Endothelial cell of umbilical vein (primary cell): Measurements from ENCODE around the gene DHX15. TPM values are rescaled to one million over a fixed set of nuclear protein-coding genes. Genes with fewer than 3 reads are reported as not detected.

Experiments
- BruUV-seq: library from RNA; stranded (reverse); fragments of 400-500 nt; replicated peaks from 2 replicates; lab custom pipeline; 2021; lab: Mats Ljungman, UMichigan
- CTCF ChIA-PET: fragments of 300-600, 350-600 bp; sonication (Branson Sonifier 250); formaldehyde crosslinking; loops from one replicate; lab custom pipeline; 2021; ENCODE audit warnings: antibody characterized with exemption, inconsistent platforms; lab: Charles Lee
- POLR2A ChIA-PET: fragments of 300-600, 350-600 bp; sonication (Branson Sonifier 250); formaldehyde crosslinking; loops from one replicate; lab custom pipeline; 2021; ENCODE audit warnings: antibody characterized with exemption, inconsistent platforms; lab: Charles Lee
- DNase-seq: peaks from one replicate; pipeline ENCODE4 v3.0.0-alpha.2; 2011; ENCODE audit warnings: low read depth, low spot score
- FAIRE-seq: peaks from 2 replicates; lab custom pipeline; 2011; peaks lifted over from hg19 to GRCh38; lab: Jason Lieb, UNC
- H2AFZ ChIP-seq: 2 replicates; pipeline ENCODE4 v1.6.0; 2012; ENCODE audit warnings: low read depth, low read length, control low read depth, inconsistent platforms
- H3K27ac ChIP-seq: 2 replicates; pipeline ENCODE4 v1.5.1; 2011; ENCODE audit warnings: low read depth, mild to moderate bottlenecking, control low read depth, low read length, moderate library complexity; ENCODE audit not compliant: insufficient read depth
- H3K27me3 ChIP-seq, 2 experiments: 2 replicates each; pipeline versions ENCODE4 v1.6.0 to v1.6.1; 2011; ENCODE audit warnings: low read length in 2 of 2, mixed read lengths in 1 of 2; ENCODE audit not compliant: control insufficient read depth in 2 of 2, insufficient read depth in 2 of 2
- H3K36me3 ChIP-seq, 2 experiments: 2 replicates in 1 of 2; 3 replicates in 1 of 2; pipeline ENCODE4 v1.5.1; 2011; ENCODE audit warnings: low read length in 2 of 2, mild to moderate bottlenecking in 1 of 2, moderate library complexity in 1 of 2; ENCODE audit not compliant: control insufficient read depth in 2 of 2, insufficient read depth in 2 of 2; ENCODE audit errors: extremely low read depth in 1 of 2
- H3K4me1 ChIP-seq: 3 replicates; pipeline ENCODE4 v1.5.1; 2011; ENCODE audit warnings: mild to moderate bottlenecking, low read length; ENCODE audit not compliant: control insufficient read depth, insufficient read depth; ENCODE audit errors: extremely low read depth
- H3K4me2 ChIP-seq: 2 replicates; pipeline ENCODE4 v1.6.1; 2011; ENCODE audit warnings: low read length, control low read depth, mixed read lengths; ENCODE audit not compliant: insufficient read depth
- H3K4me3 ChIP-seq, 3 experiments: fragments of 200-600 bp in 1 of 3; sonication (generic), shearing (Covaris generic) in 1 of 3; replicated peaks in 1 of 3; 2 replicates each; pipeline ENCODE4 v1.5.1; 2011 to 2016; ENCODE audit warnings: control low read depth in 3 of 3, low read length in 3 of 3, mild to moderate bottlenecking in 2 of 3, inconsistent platforms in 1 of 3, low read depth in 1 of 3, moderate library complexity in 1 of 3; ENCODE audit not compliant: insufficient read depth in 1 of 3
- H3K79me2 ChIP-seq: 2 replicates; pipeline ENCODE4 v1.6.0; 2012; ENCODE audit warnings: low read length, inconsistent platforms; ENCODE audit not compliant: control insufficient read depth, insufficient read depth
- H3K9ac ChIP-seq: replicated peaks from 2 replicates; pipeline ENCODE3; 2011; ENCODE audit warnings: low read length, control low read depth; ENCODE audit not compliant: insufficient read depth; ENCODE audit errors: extremely low read depth
- H3K9me1 ChIP-seq: replicated peaks from 3 replicates; pipeline ENCODE4 v1.6.0; 2011; ENCODE audit warnings: mild to moderate bottlenecking, low read length; ENCODE audit not compliant: control insufficient read depth, insufficient read depth; ENCODE audit errors: extremely low read depth
- H3K9me3 ChIP-seq: replicated peaks from 2 replicates; pipeline ENCODE4 v1.5.1; 2012; ENCODE audit warnings: low read length, inconsistent platforms; ENCODE audit not compliant: control insufficient read depth, insufficient read depth
- H4K20me1 ChIP-seq: replicated peaks from 2 replicates; pipeline ENCODE3; 2011; ENCODE audit warnings: mild to moderate bottlenecking, low read length; ENCODE audit not compliant: control insufficient read depth, insufficient read depth; ENCODE audit errors: extremely low read depth
- EZH2 ChIP-seq: IDR thresholded peaks from 2 replicates; pipeline ENCODE4 v1.6.1; 2012; ENCODE audit warnings: borderline replicate concordance, low read depth, mild to moderate bottlenecking, moderate library complexity, low read length, inconsistent platforms; ENCODE audit not compliant: severe bottlenecking
- FOS ChIP-seq: IDR thresholded peaks from 2 replicates; pipeline ENCODE4 v1.6.1; 2011; ENCODE audit warnings: mild to moderate bottlenecking, low read length, moderate library complexity, borderline replicate concordance; ENCODE audit not compliant: insufficient read depth
- GATA2 ChIP-seq: IDR thresholded peaks from 2 replicates; pipeline ENCODE4 v1.7.0; 2011; ENCODE audit warnings: low read depth, mild to moderate bottlenecking, moderate library complexity, mixed read lengths, low read length; ENCODE audit not compliant: insufficient read length, insufficient read depth
- JUN ChIP-seq: IDR thresholded peaks from 2 replicates; pipeline ENCODE4 v1.6.1; 2011; ENCODE audit warnings: borderline replicate concordance, low read depth; ENCODE audit not compliant: insufficient read length, insufficient read depth
- MYC ChIP-seq: IDR thresholded peaks from one replicate; pipeline ENCODE4 v1.6.1; 2011; ENCODE audit warnings: mild to moderate bottlenecking, low read depth, low read length
- POLR2A ChIP-seq: IDR thresholded peaks from 2 replicates; pipeline ENCODE4 v1.6.1; 2012; ENCODE audit warnings: low read depth, mild to moderate bottlenecking, control low read depth, low read length
- POLR2AphosphoS5 ChIP-seq: IDR thresholded peaks from 2 replicates; pipeline ENCODE4 v1.6.1; 2012; ENCODE audit warnings: low read depth, mild to moderate bottlenecking, control low read depth, low read length, moderate library complexity; ENCODE audit not compliant: insufficient read depth
- dilution Hi-C: fragments of 300-500 bp; cut with MboI; formaldehyde crosslinking; loops from one replicate; pipeline ENCODE4 v1.15.0; 2019; ENCODE audit warnings: low sequenced_read_pairs; ENCODE audit not compliant: extremely low pct_ligation_motif_present
- intact Hi-C: fragments of 100-400 bp; cut with micrococcal nuclease; formaldehyde crosslinking; loops from one replicate; pipeline ENCODE4 v1.10.0; 2022
- polyA plus RNA-seq, 4 experiments: library from polyadenylated mRNA; depleted of rRNA in 3 of 4; stranded (reverse) in 3 of 4; unstranded in 1 of 4; fragments of >200 nt; gene quantifications; 2 replicates each; pipeline versions ENCODE4 v1.2.1 to v1.2.3, GENCODE V29; 2011 to 2012; ENCODE audit warnings: missing spikeins in 1 of 4
- total RNA-seq: library from RNA; stranded (reverse); gene quantifications from 2 replicates; pipeline ENCODE4 v1.2.3, GENCODE V29; 2021
- TF ChIP-seq, protein P1 (sequence below), 2 donors: IDR thresholded peaks; 1 replicate in 1 of 2; 2 replicates in 1 of 2; pipeline ENCODE4 v1.5.1; 2011; ENCODE audit warnings: low read length in 2 of 2, mild to moderate bottlenecking in 2 of 2, moderate library complexity in 2 of 2, control low read depth in 1 of 2, inconsistent platforms in 1 of 2, low read depth in 1 of 2; ENCODE audit not compliant: insufficient read depth in 1 of 2; ENCODE audit errors: extremely low read depth in 1 of 2
- TF ChIP-seq, protein P2 (sequence below): IDR thresholded peaks from 2 replicates; pipeline ENCODE4 v1.6.1; 2011; ENCODE audit not compliant: insufficient read depth, insufficient read length

DHX15 gene
- total and polyA plus RNA-seq, 2 donors (not counting 3 experiments of a cell fraction or from before 2014, with no cell fraction given): 72.3 to 152 TPM

DNA sequence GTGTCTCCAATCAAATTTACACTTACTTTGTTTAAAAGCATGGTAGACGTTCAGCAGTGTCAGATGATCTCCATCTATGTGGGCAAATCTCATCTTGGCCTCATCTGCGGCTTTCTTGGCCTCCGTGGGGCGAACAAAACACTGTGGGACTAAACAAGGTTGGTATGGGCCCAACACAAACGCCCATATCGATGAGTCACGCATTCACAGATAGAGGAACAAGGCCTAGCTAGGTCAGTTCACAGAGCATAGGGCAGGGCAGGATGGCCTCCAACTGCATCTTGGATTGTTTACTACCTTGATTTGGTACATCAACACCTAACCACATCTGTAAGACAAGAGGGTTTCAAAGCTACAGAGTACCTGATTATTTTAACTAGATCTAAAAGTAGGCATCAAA is 47.3 kb downstream of the DHX15 start:
- BruUV-seq: no TSS peak
- CTCF ChIA-PET: interaction anchor here (1.3 to 6.8 kb wide), 4 partner anchors 8 to 15 kb away, joined by 4 to 75 read pairs (median 12); no protein-coding TSS in a partner anchor
- POLR2A ChIA-PET: no interaction called here

More for the DNA sequence above, 47.3 kb downstream of the DHX15 start:
- Histone ChIP-seq H3K9me3 (no peaks in the 10 kb centered on the region), H4K20me1 (peaks cover 8% of the 10 kb centered on the region), H3K4me3 (no peak overlapping the region), H3K36me3 (peaks cover 9 to 36% of the 10 kb centered on the region in 2 experiments), H3K4me1 (no peaks in the 10 kb centered on the region), H3K9me1 (no peaks in the 10 kb centered on the region), H3K27me3 (no peaks in the 10 kb centered on the region), H3K4me2 (no peak overlapping the region), H3K9ac (no peak overlapping the region), H3K27ac (no peak overlapping the region), H2AFZ (no peak overlapping the region), H3K79me2 (peaks cover 75% of the 10 kb centered on the region)
- DNase-seq: no peak
- FAIRE-seq: no peak
- intact Hi-C loops: no loop called here
- dilution Hi-C loops: no loop called here
- TF ChIP-seq POLR2AphosphoS5 (no peak), JUN (no peak), GATA2 (no peak), EZH2 (no peak), POLR2A (no peak), MYC (no peak), FOS (no peak)
- TF ChIP-seq, protein P1, sequence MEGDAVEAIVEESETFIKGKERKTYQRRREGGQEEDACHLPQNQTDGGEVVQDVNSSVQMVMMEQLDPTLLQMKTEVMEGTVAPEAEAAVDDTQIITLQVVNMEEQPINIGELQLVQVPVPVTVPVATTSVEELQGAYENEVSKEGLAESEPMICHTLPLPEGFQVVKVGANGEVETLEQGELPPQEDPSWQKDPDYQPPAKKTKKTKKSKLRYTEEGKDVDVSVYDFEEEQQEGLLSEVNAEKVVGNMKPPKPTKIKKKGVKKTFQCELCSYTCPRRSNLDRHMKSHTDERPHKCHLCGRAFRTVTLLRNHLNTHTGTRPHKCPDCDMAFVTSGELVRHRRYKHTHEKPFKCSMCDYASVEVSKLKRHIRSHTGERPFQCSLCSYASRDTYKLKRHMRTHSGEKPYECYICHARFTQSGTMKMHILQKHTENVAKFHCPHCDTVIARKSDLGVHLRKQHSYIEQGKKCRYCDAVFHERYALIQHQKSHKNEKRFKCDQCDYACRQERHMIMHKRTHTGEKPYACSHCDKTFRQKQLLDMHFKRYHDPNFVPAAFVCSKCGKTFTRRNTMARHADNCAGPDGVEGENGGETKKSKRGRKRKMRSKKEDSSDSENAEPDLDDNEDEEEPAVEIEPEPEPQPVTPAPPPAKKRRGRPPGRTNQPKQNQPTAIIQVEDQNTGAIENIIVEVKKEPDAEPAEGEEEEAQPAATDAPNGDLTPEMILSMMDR (IDR thresholded peaks at IDR 0.05; ENCODE audit: extremely low read depth in 1 of 2, insufficient read depth in 1 of 2, low read depth in 1 of 2, low read length in 2 of 2): no peak
- TF ChIP-seq, protein P2, sequence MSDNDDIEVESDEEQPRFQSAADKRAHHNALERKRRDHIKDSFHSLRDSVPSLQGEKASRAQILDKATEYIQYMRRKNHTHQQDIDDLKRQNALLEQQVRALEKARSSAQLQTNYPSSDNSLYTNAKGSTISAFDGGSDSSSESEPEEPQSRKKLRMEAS: no peak
